Measurements from ENCODE around the gene MAPK8.
"Not testable (repeated sequence)": the region's sequence is repeated elsewhere in the genome, so short reads cannot be mapped to it uniquely, and the experiment has no call there.

The MAPK8 gene

GRCh38 chr10:48340734-48341133 lies 34.3 kb downstream of the MAPK8 start:
- H3K4me3 ChIP-seq (ENCODE audit: low read length): no peak overlapping the region
- H3K27ac ChIP-seq (ENCODE audit: low read depth, low read length): no peak overlapping the region
- peaks cover 19% of the 10 kb centered on the region for H3K4me1 ChIP-seq (ENCODE audit: insufficient read depth, low read length)
- H3K9ac ChIP-seq (ENCODE audit: low read depth, low read length): no peak overlapping the region
- H3K27me3 ChIP-seq (ENCODE audit: insufficient read depth, low read length): no peaks in the 10 kb centered on the region
- H3K36me3 ChIP-seq (ENCODE audit: insufficient read depth, low read length): no peaks in the 10 kb centered on the region
- no peaks in the 10 kb centered on the region for H3K9me3 ChIP-seq (ENCODE audit: insufficient read depth, low read depth, low read length)

- WGBS: 86% methylated on average over 2 of the region's 2 CpGs
- Histone ChIP-seq H3K4me3 (ENCODE audit: low read length) (no peak overlapping the region), H3K9ac (ENCODE audit: low read depth, low read length) (no peak overlapping the region), H3K27ac (ENCODE audit: low read depth, low read length) (no peak overlapping the region), H3K4me1 (ENCODE audit: insufficient read depth, low read length) (peaks cover 19% of the 10 kb centered on the region), H3K36me3 (ENCODE audit: insufficient read depth, low read length) (no peaks in the 10 kb centered on the region), H3K9me3 (ENCODE audit: insufficient read depth, low read depth, low read length) (peaks cover 9% of the 10 kb centered on the region; the same call in 1 of the 2 replicates), H3K27me3 (ENCODE audit: insufficient read depth, low read length) (no peaks in the 10 kb centered on the region)
Measured at GRCh38 chr10:48343106-48343505, 36.6 kb downstream of the MAPK8 start.

DNA sequence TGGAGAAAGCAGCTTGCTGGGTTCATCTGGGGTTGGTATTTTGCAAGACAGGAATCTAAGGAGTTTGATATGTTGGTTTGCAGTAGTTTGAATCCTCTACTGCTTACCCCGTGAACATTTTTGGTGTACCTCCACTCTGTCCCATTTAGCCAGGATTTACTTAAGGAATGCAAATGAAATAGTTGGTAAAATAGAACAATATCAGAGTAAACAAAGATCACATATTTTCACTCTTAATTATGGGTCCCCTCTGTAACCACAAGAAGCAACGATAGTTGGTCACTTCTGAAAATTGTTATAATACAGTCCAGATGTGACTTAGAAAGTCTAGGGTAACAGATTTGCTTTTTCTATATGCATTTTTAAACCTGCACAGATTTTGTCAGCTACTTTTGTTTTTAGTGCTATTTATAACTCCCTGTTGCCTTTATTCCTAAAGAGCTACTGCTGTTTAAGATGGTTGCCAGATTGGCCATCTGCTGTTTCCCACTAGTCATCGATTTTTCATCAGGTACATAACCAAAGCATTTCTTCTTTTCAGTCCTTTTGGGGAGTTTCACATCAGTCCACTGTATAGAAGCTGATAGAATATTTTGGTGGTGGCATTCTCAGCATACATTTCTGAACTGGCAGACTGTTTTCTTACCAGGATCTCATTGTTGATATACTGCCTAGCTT lies 37.6 kb downstream of the MAPK8 start:
- H3K27me3 ChIP-seq (ENCODE audit: insufficient read depth, low read length): no peaks in the 10 kb centered on the region
- 95% methylated on average over 3 of the region's 3 CpGs for WGBS

DNA sequence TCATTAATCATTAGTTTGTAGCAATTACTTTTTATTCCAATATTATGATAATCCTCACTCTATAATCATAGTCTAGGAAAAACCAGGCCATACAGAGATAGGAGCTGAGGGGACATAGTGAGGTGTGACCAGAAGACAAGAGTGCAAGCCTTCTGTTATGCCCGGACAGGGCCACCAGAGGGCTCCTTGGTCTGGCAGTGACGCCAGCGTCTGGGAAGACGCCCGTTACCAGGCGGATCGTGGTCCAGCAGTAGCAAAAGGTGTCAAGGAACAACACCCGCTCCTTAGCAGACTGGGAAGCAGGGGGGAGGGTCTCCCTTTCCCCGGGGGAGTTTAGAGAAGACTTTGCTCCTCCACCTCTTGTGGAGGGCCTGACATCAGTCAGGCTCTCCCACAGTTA lies 39.8 kb downstream of the MAPK8 start:
- not testable (repeated sequence) for H3K9ac ChIP-seq (ENCODE audit: low read depth, low read length); H3K4me3 ChIP-seq (ENCODE audit: low read length); H3K27ac ChIP-seq (ENCODE audit: low read depth, low read length); H3K27me3 ChIP-seq (ENCODE audit: insufficient read depth, low read length); H3K9me3 ChIP-seq (ENCODE audit: insufficient read depth, low read depth, low read length); H3K36me3 ChIP-seq (ENCODE audit: insufficient read depth, low read length)
- H3K4me1 ChIP-seq (ENCODE audit: insufficient read depth, low read length): peaks cover 19% of the 10 kb centered on the region
- 81% methylated on average over 9 of the region's 9 CpGs for WGBS

More for the DNA sequence above, 37.6 kb downstream of the MAPK8 start:
- Histone ChIP-seq H3K4me1 (ENCODE audit: insufficient read depth, low read length) (peaks cover 19% of the 10 kb centered on the region), H3K9ac (ENCODE audit: low read depth, low read length) (no peak overlapping the region), H3K4me3 (ENCODE audit: low read length) (no peak overlapping the region), H3K36me3 (ENCODE audit: insufficient read depth, low read length) (no peaks in the 10 kb centered on the region), H3K27ac (ENCODE audit: low read depth, low read length) (no peak overlapping the region), H3K9me3 (ENCODE audit: insufficient read depth, low read depth, low read length) (peaks cover 9% of the 10 kb centered on the region; the same call in 1 of the 2 replicates)

DNA sequence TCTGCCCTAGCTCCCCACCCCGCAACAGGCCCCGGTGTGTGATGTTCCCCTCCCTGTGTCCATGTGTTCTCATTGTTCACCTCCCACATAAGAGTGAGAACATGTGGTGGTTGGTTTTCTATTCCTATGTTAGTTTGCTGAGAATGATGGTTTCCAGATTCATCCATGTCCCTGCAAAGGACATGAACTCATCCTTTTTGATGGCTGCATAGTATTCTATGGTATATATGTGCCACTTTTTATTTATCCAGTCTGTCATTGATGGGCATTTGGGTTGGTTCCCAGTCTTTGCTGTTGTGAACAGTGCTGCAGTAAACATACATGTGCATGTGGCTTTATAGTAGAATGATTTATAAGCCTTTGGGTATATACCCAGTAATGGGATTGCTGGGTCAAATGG lies 41.1 kb downstream of the MAPK8 start:
- not testable (repeated sequence) for H3K9ac ChIP-seq (ENCODE audit: low read depth, low read length); H3K27ac ChIP-seq (ENCODE audit: low read depth, low read length); H3K36me3 ChIP-seq (ENCODE audit: insufficient read depth, low read length); H3K4me3 ChIP-seq (ENCODE audit: low read length); H3K27me3 ChIP-seq (ENCODE audit: insufficient read depth, low read length); H3K9me3 ChIP-seq (ENCODE audit: insufficient read depth, low read depth, low read length)
- 100% methylated on average over 2 of the region's 2 CpGs for WGBS
- H3K4me1 ChIP-seq (ENCODE audit: insufficient read depth, low read length): peaks cover 13% of the 10 kb centered on the region

GRCh38 chr10:48347943-48348342 lies 41.5 kb downstream of the MAPK8 start:
- not testable (repeated sequence) for H3K36me3 ChIP-seq (ENCODE audit: insufficient read depth, low read length); H3K27ac ChIP-seq (ENCODE audit: low read depth, low read length); H3K9ac ChIP-seq (ENCODE audit: low read depth, low read length); H3K9me3 ChIP-seq (ENCODE audit: insufficient read depth, low read depth, low read length); H3K4me3 ChIP-seq (ENCODE audit: low read length); H3K27me3 ChIP-seq (ENCODE audit: insufficient read depth, low read length)
- 100% methylated on average over 4 of the region's 4 CpGs for WGBS
- H3K4me1 ChIP-seq (ENCODE audit: insufficient read depth, low read length): peaks cover 13% of the 10 kb centered on the region

DNA sequence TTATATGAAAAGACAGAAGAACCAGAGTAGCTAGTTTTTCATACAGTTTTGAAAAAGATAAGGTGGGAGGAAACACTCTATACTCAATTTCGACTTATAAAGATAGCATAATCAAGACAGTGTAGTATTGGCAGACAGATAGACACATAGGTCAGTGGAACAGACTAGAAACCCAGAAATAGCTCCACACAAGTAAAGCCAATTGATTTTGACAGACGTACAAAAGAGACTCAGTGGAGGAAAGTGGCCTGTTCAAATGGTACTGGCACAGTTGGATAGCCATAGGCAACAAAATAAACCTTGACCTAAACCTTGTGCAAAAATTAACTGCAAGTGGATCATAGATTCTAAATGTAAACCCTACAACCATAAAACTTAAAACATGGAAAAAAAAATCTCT lies 46.8 kb downstream of the MAPK8 start:
- Histone ChIP-seq H3K27me3 (ENCODE audit: insufficient read depth, low read length) (no peaks in the 10 kb centered on the region), H3K27ac (ENCODE audit: low read depth, low read length) (no peak overlapping the region), H3K4me1 (ENCODE audit: insufficient read depth, low read length) (no peaks in the 10 kb centered on the region)

GRCh38 chr10:48357631-48358030 lies 51.2 kb downstream of the MAPK8 start:
- WGBS: 100% methylated on average over 3 of the region's 5 CpGs
- H3K9ac ChIP-seq (ENCODE audit: low read depth, low read length): no peak overlapping the region
- H3K27me3 ChIP-seq (ENCODE audit: insufficient read depth, low read length): no peaks in the 10 kb centered on the region
- H3K9me3 ChIP-seq (ENCODE audit: insufficient read depth, low read depth, low read length): no peaks in the 10 kb centered on the region
- no peaks in the 10 kb centered on the region for H3K36me3 ChIP-seq (ENCODE audit: insufficient read depth, low read length)
- H3K4me1 ChIP-seq (ENCODE audit: insufficient read depth, low read length): no peaks in the 10 kb centered on the region
- H3K27ac ChIP-seq (ENCODE audit: low read depth, low read length): no peak overlapping the region
- H3K4me3 ChIP-seq (ENCODE audit: low read length): no peak overlapping the region

More for the DNA sequence above, 46.8 kb downstream of the MAPK8 start:
- 95% methylated on average over 1 of the region's 2 CpGs for WGBS
- Histone ChIP-seq H3K4me3 (ENCODE audit: low read length) (no peak overlapping the region), H3K9ac (ENCODE audit: low read depth, low read length) (no peak overlapping the region), H3K36me3 (ENCODE audit: insufficient read depth, low read length) (no peaks in the 10 kb centered on the region), H3K9me3 (ENCODE audit: insufficient read depth, low read depth, low read length) (no peaks in the 10 kb centered on the region)

GRCh38 chr10:48358162-48358561 lies 51.7 kb downstream of the MAPK8 start:
- no peaks in the 10 kb centered on the region for H3K36me3 ChIP-seq (ENCODE audit: insufficient read depth, low read length)
- no peak overlapping the region for H3K27ac ChIP-seq (ENCODE audit: low read depth, low read length)
- H3K9me3 ChIP-seq (ENCODE audit: insufficient read depth, low read depth, low read length): no peaks in the 10 kb centered on the region
- 100% methylated on average over 1 of the region's 1 CpG for WGBS
- H3K9ac ChIP-seq (ENCODE audit: low read depth, low read length): no peak overlapping the region
- no peak overlapping the region for H3K4me3 ChIP-seq (ENCODE audit: low read length)
- no peaks in the 10 kb centered on the region for H3K27me3 ChIP-seq (ENCODE audit: insufficient read depth, low read length)
- H3K4me1 ChIP-seq (ENCODE audit: insufficient read depth, low read length): no peaks in the 10 kb centered on the region

- Histone ChIP-seq H3K36me3 (ENCODE audit: insufficient read depth, low read length) (no peaks in the 10 kb centered on the region), H3K27me3 (ENCODE audit: insufficient read depth, low read length) (no peaks in the 10 kb centered on the region), H3K4me1 (ENCODE audit: insufficient read depth, low read length) (peaks cover 3% of the 10 kb centered on the region), H3K4me3 (ENCODE audit: low read length) (no peak overlapping the region), H3K27ac (ENCODE audit: low read depth, low read length) (no peak overlapping the region), H3K9ac (ENCODE audit: low read depth, low read length) (no peak overlapping the region), H3K9me3 (ENCODE audit: insufficient read depth, low read depth, low read length) (no peaks in the 10 kb centered on the region)
- 87% methylated on average over 5 of the region's 5 CpGs for WGBS
Measured at GRCh38 chr10:48358838-48359237, 52.4 kb downstream of the MAPK8 start.

DNA sequence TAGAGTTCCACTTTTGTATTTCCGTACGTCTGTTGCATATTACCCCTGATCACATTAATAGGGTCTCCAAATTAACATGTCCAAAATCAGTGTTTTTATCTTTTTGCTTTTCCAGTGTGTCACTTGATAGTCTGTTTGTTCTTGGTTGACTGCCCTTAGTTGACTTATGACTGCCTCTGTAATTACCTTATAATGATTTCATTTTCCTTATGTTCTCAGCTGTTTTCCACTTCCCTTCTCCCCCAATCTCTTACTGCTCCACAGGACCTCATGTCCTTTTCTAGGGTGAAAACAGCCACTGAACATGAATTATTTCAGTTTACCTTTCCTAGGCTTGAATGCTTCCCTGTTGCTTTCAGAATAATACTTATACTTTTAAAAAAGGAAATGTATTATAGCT lies 54.7 kb downstream of the MAPK8 start:
- Histone ChIP-seq H3K4me3 (ENCODE audit: low read length) (no peak overlapping the region), H3K9ac (ENCODE audit: low read depth, low read length) (no peak overlapping the region), H3K9me3 (ENCODE audit: insufficient read depth, low read depth, low read length) (no peaks in the 10 kb centered on the region), H3K4me1 (ENCODE audit: insufficient read depth, low read length) (peaks cover 14% of the 10 kb centered on the region), H3K27me3 (ENCODE audit: insufficient read depth, low read length) (no peaks in the 10 kb centered on the region), H3K27ac (ENCODE audit: low read depth, low read length) (no peak overlapping the region), H3K36me3 (ENCODE audit: insufficient read depth, low read length) (no peaks in the 10 kb centered on the region)
- WGBS: 97% methylated on average over 2 of the region's 2 CpGs
